OCI-LY1 (cell line): ENCODE data around the gene RABL2B.
"Not testable (repeated sequence)": the region's sequence is repeated elsewhere in the genome, so short reads cannot be mapped to it uniquely, and the experiment has no call there.

ENCODE experiments used
- CTCF ChIP-seq: fragments of 200-600 bp; sonication (generic), shearing (Covaris generic); IDR thresholded peaks from 2 replicates; pipeline ENCODE4 v1.5.1; 2017; ENCODE audit warnings: mild to moderate bottlenecking, antibody characterized with exemption, low read length, moderate library complexity, mixed read lengths
- EZH2 ChIP-seq: fragments of 200-600 bp; sonication (generic), shearing (Covaris generic); IDR thresholded peaks from 2 replicates; pipeline ENCODE4 v1.8.0; 2017; ENCODE audit warnings: borderline replicate concordance, mixed run types, mild to moderate bottlenecking, antibody characterized with exemption, low read length, moderate library complexity, mixed read lengths

- TF ChIP-seq CTCF, EZH2: not testable (repeated sequence)
These were observed 3.5 kb upstream of the RABL2B start for GRCh38 chr22:50786936-50787335.
